Measurements from ENCODE around the gene LIPG. TPM values are rescaled to one million over a fixed set of nuclear protein-coding genes. Genes with fewer than 3 reads are reported as not detected.

Gene LIPG
- total and polyA plus RNA-seq, 9 of the 15 experiments (the other 6 are each of a cell fraction or from before 2014, with no cell fraction given): 0.76 to 1.8 (median 1.3) TPM

DNA sequence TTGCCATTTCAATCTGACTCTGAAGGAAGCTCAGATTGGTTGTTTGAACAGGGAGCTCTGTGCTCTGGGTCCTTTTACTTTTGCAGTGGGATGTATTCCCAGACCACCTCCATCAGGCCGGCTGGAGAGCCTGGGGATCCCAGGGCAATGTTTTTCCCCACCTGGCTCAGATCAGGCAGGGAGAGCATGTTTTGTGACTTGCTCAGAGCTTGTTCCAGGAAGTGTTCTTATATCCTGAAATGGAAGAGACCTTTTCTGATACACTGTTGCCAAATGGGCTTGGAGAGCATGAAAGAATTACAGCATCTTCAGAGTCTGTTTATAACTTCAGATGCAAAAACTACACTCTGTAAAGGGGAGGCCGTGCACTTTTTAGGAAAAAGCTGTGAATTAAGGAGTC lies 56.0 kb downstream of the LIPG start:
- Histone ChIP-seq H3K27ac (ENCODE audit: extremely low read depth, low read depth, low read length) (no peak overlapping the region), H3K4me1 (replicated peaks in 1 of 2; ENCODE audit: control insufficient read depth in 2 of 2, insufficient read depth in 2 of 2, low read length in 2 of 2) (no peaks in the 10 kb centered on the region), H3K4me2 (ENCODE audit: insufficient read depth, low read length) (no peak overlapping the region), H3K27me3 (ENCODE audit: control insufficient read depth in 2 of 2, insufficient read depth in 2 of 2, low read length in 2 of 2) (peaks cover 3 to 33% of the 10 kb centered on the region in 2 experiments; a peak in 4 of 5 replicates), H4K20me1 (replicated peaks; ENCODE audit: control insufficient read depth, insufficient read depth, low read length) (no peaks in the 10 kb centered on the region), H3K9me1 (ENCODE audit: control insufficient read depth, insufficient read depth, low read length) (no peaks in the 10 kb centered on the region), H3K9ac (ENCODE audit: insufficient read depth in 1 of 2, low read depth in 2 of 2, low read length in 2 of 2) (no peak overlapping the region), H3K36me3 (ENCODE audit: control insufficient read depth, insufficient read depth, low read length) (no peaks in the 10 kb centered on the region), H2AFZ (ENCODE audit: low read depth, low read length) (no peak overlapping the region), H3K79me2 (ENCODE audit: control insufficient read depth, insufficient read depth, low read length) (no peaks in the 10 kb centered on the region), H3K9me3 (replicated peaks; ENCODE audit: control insufficient read depth, insufficient read depth, low read depth, low read length) (no peaks in the 10 kb centered on the region), H3K4me3 (no peak overlapping the region)
- BruUV-seq (replicated peaks): no TSS peak
- WGBS (ENCODE audit: insufficient coverage, low coverage, missing lambda C conversion rate): 0% methylated on average over 2 of the region's 2 CpGs
- ATAC-seq (no peak), FAIRE-seq (no peak), DNase-seq (ENCODE audit: extremely low read depth in 1 of 4, low spot score in 3 of 4) (no peak)
- ChIA-PET CTCF (ENCODE audit: low intra/inter-chr PET ratio) (no interaction called here), POLR2A (no interaction called here)
- TF ChIP-seq KAT8 (IDR thresholded peaks at IDR 0.05; ENCODE audit: low read depth) (no peak), MNT (conservative IDR thresholded peaks at IDR 0.05) (no peak), PREB (CRISPR knock-in tag; IDR thresholded peaks at IDR 0.05) (no peak), GATAD2A (IDR thresholded peaks at IDR 0.05) (no peak), TAF7 (tag; IDR thresholded peaks at IDR 0.05) (no peak), MAZ (CRISPR knock-in tag; conservative IDR thresholded peaks at IDR 0.05 in 1 of 2, IDR thresholded peaks at IDR 0.05 in 1 of 2) (no peak), TBP (optimal IDR thresholded peaks at IDR 0.05; ENCODE audit: low read depth, low read length) (no peak), PCBP1 (IDR thresholded peaks at IDR 0.05; ENCODE audit: low read depth, low read length, poor library complexity, severe bottlenecking) (no peak), TCF7 (IDR thresholded peaks at IDR 0.05; ENCODE audit: borderline replicate concordance) (no peak), SMAD2 (IDR thresholded peaks at IDR 0.05; ENCODE audit: low read depth, low read length) (no peak), ATF6 (CRISPR knock-in tag; IDR thresholded peaks at IDR 0.05) (no peak)
- TF ChIP-seq, protein P1, sequence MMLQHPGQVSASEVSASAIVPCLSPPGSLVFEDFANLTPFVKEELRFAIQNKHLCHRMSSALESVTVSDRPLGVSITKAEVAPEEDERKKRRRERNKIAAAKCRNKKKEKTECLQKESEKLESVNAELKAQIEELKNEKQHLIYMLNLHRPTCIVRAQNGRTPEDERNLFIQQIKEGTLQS (IDR thresholded peaks at IDR 0.05): no peak
- TF ChIP-seq, protein P1 (CRISPR knock-in tag; conservative IDR thresholded peaks at IDR 0.05): no peak
- TF ChIP-seq, protein P2, sequence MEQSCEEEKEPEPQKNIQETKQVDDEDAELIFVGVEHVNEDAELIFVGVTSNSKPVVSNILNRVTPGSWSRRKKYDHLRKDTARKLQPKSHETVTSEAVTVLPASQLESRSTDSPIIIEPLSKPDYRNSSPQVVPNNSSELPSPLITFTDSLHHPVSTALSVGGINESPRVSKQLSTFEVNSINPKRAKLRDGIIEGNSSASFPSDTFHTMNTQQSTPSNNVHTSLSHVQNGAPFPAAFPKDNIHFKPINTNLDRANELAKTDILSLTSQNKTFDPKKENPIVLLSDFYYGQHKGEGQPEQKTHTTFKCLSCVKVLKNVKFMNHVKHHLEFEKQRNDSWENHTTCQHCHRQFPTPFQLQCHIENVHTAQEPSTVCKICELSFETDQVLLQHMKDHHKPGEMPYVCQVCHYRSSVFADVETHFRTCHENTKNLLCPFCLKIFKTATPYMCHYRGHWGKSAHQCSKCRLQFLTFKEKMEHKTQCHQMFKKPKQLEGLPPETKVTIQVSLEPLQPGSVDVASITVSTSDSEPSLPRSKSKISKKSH (CRISPR knock-in tag; IDR thresholded peaks at IDR 0.05): no peak
- in situ Hi-C loops (cut with MboI): no loop called here
- intact Hi-C loops (cut with micrococcal nuclease): no loop called here

Measured in K562 (cell line).